NCI-H128 (cell line): ENCODE measurements around the gene NUP62.

ENCODE experiments used
- DNase-seq: peaks from one replicate; lab custom pipeline; 2025; ENCODE audit not compliant: unreplicated experiment; lab: John Stamatoyannopoulos, UW

Gene NUP62

DNA sequence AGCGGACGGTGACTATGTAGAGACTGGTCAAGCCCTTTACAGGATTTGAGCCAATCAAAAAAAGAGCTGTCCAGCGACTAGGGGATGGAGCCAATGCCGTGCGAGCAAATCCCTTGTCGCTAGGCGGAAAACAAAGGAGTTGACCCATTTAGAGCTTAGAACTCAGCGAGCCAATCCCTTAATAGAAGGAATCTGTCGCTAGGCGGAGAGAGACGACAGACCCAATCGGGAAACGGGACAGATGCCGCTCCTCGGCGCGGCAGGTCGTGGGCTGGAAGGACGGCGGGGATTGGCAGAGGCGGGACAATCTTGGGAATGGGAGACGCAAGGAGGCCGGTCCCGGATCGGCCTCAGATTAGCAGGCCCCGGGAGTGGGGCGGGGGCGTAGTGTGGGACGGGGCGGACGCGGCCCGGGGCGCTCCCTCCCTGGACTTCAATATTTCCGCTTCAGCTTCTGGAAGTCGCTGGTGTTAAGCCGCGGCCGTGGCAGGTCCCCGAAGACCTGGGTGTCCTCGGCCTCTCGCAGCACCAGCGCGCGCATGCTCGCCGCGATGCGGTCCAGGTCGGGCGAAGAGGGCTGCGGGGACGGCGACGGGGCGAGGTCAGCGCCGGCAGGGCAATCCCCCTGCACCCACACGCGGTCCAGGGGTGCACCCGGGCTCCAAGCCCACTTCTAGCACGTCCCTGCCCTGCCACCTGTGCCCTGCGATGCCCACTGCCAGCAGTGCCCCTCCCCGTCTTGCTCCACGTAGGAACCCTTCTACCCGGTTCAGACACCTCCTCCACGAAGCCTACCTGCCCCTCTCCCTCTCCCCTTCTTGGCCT is 59.6 kb downstream of the NUP62 start:
- DNase-seq, result peak; percentile 99

DNA sequence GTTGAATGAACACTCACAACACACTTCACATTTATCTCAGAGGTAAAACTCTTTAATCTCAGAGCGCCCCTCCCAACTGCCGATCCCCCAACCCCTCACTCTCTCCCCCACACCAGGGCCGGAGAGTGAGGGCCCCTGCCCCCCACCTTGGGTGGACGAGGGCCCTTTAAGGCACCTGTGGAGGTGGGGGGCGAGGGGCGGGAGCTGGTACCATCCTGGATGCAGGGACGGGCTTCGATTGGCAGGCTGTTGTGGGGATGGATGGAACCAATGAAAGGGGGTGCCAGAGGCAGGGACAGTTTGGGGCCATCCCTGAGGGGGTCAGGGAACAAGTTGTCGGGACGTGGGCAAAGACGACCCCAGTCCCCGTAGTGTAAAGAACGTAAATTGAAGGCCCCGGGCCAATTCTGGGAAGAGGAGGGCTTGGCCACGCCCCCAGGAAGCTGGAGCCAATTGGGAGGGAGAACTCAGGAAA is 60.3 kb downstream of the NUP62 start:
- DNase-seq, result no peak

- DNase-seq, result peak; percentile 88
These were observed 62.1 kb downstream of the NUP62 start, which contains the start of gene PNKP for GRCh38 chr19:49866933-49867782. Gene PNKP (minus strand): TSS chr19:49867576. CDS start chr19:49867204, 372 bp downstream.

DNA sequence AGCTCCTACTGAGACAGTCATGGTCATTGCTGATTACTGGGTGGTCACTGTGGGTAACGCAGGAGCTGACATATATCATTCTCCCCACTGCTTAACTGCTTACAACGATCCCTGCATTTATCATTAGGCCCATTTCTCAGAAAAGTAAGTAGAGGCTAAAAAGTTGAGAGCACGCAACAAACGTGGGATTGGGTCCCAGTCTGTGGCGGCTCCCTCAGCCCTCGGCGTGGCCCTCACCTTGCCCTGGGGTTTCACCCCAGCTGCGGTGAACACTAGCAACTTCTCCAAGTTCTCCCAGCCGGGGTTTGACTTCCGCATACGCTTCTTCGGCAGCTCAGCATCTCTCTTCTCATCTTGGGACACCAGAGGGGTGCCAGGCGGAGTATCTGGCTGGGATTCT is 64.4 kb downstream of the NUP62 start:
- no peak for DNase-seq

GRCh38 chr19:49863935-49864320 is 65.4 kb downstream of the NUP62 start:
- no peak for DNase-seq

DNA sequence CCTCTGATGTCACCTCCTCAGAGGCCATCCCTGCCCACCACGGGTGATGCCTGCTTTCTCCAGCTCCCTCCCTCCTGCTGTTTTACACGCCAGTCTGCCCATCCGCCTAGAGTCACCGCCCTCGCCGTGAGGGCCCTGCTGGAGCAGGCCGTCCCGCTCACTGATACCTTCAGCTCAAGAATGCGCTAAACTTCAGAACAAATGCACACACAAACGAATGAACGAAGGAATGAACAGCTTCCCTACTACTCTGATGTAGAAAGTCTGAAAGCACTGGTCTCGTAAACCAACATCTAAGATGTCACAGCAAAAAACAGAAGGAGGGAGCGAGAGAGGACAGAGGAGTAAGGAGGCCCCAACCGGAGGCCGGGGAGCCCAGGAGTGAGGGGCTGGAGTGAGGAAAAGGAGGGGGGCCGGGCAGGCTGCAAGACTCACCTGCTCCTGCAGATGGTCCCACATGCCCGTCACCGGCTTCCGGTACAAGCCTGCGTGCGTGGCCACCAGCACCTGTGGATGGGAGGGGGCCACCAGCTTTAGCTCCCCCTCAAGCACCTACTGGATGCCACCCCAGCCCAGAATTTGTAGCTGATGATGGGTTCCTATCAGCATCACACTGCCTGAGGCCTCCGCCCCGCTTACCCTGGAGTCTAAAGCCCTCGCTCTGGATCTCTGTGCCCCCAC is 65.9 kb downstream of the NUP62 start:
- DNase-seq, result no peak

- no peak for DNase-seq
These were observed 66.7 kb downstream of the NUP62 start for GRCh38 chr19:49862391-49863253.

GRCh38 chr19:49861541-49862378 is 67.5 kb downstream of the NUP62 start:
- no peak for DNase-seq

DNA sequence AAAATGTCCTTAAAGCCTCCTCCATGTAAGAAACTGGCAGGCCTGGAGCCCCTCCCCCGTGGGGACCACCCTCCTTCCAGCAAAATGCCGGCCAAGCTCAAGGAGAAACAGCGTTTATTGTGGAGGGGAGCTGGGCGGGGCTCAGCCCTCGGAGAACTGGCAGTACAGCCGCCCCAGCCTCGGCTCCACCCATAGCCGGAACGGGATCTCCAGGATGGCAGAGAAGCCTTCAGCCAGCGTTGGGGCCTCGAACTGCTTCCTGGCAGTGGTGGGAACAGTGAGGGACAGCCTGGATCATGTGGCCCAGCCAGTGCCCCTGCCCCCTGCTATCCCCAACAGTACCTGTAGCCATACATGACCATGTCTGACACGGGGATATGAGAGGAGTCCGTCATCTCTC is 68.2 kb downstream of the NUP62 start:
- DNase-seq, result no peak

GRCh38 chr19:49860336-49861102 is 68.8 kb downstream of the NUP62 start:
- no peak for DNase-seq

DNA sequence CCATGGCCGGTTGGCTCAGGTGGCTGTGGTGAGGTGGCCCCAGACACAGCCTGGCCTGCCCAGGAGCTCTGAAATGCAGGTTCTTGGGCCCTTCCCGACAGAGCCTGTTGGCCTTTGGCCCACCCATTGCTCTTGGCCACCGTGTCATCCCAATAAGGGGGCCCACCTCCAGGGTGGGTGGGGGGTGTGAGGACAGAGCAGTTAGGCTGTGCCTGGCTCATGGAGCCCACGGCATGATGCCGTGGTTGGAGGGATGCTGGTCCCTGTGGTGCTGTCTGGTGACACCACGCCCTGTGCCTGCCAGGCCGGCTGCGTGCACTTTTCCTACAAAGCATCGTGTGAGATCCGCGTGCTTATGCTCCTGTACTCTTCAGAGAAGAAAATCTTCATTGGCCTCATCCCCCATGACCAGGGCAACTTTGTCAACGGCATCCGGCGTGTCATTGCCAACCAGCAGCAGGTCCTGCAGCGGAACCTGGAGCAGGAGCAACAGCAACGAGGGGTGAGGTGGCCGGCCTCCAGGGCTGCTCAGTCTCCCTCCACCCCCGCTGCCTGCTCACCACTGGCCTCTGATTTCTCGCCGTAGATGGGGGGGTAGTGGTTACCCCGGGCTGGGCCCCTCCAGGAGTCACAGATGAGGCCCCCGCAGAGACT is 69.5 kb downstream of the NUP62 start:
- DNase-seq, result no peak

GRCh38 chr19:49858088-49858985 is 71.0 kb downstream of the NUP62 start:
- no peak for DNase-seq

DNA sequence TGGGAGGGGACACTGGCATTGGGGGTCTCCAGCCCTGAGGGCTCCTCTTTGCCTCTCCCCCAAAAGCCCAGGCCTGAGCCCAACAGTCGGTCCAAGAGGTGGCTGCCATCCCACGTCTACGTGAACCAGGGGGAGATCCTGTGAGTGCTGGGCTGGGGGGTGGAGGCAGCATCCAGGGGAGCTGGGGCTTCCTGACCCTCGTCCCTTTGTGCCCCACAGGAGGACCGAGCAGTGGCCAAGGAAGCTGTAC is 71.5 kb downstream of the NUP62 start:
- no peak for DNase-seq

GRCh38 chr19:49857061-49857837 is 72.1 kb downstream of the NUP62 start:
- DNase-seq, result no peak
